ENCODE results near the gene SLCO2B1. TPM values are rescaled to one million over a fixed set of nuclear protein-coding genes. Genes with fewer than 3 reads are reported as not detected.

The SLCO2B1 gene
- total and polyA plus RNA-seq, 12 donors, result 5.8 to 234 (median 122) TPM

- Histone ChIP-seq H3K9me3 (replicated peaks in 1 of 3) (no peaks in the 10 kb centered on the region), H3K27me3 (no peaks in the 10 kb centered on the region), H3K4me1 (replicated peaks in 1 of 2) (peaks cover 0 to 21% of the 10 kb centered on the region in 2 donors), H3K27ac (no peak overlapping the region), H3K4me3 (no peak overlapping the region), H3K36me3 (replicated peaks in 1 of 2) (peaks cover 0 to 15% of the 10 kb centered on the region in 2 donors)
- TF ChIP-seq, protein P1, sequence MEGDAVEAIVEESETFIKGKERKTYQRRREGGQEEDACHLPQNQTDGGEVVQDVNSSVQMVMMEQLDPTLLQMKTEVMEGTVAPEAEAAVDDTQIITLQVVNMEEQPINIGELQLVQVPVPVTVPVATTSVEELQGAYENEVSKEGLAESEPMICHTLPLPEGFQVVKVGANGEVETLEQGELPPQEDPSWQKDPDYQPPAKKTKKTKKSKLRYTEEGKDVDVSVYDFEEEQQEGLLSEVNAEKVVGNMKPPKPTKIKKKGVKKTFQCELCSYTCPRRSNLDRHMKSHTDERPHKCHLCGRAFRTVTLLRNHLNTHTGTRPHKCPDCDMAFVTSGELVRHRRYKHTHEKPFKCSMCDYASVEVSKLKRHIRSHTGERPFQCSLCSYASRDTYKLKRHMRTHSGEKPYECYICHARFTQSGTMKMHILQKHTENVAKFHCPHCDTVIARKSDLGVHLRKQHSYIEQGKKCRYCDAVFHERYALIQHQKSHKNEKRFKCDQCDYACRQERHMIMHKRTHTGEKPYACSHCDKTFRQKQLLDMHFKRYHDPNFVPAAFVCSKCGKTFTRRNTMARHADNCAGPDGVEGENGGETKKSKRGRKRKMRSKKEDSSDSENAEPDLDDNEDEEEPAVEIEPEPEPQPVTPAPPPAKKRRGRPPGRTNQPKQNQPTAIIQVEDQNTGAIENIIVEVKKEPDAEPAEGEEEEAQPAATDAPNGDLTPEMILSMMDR (IDR thresholded peaks at IDR 0.05), result no peak
- TF ChIP-seq POLR2A (IDR thresholded peaks at IDR 0.05), result no peak
- 84 to 93% (median 87%) methylated on average over 1 to 2 of the region's 2 CpGs for WGBS, 4 donors
- intact Hi-C loops (cut with DNase I), result loop anchor here in 1 of 2 donors (5.0 to 10.0 kb wide), 2 partner anchors 53 to 176 kb away; no protein-coding TSS in a partner anchor
- no peak for DNase-seq
Observed at GRCh38 chr11:75200531-75200930, 49.6 kb downstream of the SLCO2B1 start.

GRCh38 chr11:75201771-75202170 lies 50.9 kb downstream of the SLCO2B1 start:
- Histone ChIP-seq H3K4me1 (replicated peaks in 1 of 2) (peaks cover 0 to 15% of the 10 kb centered on the region in 2 donors), H3K27ac (no peak overlapping the region), H3K27me3 (no peaks in the 10 kb centered on the region), H3K9me3 (replicated peaks in 1 of 3) (no peaks in the 10 kb centered on the region), H3K36me3 (replicated peaks in 1 of 2) (peaks cover 0 to 15% of the 10 kb centered on the region in 2 donors), H3K4me3 (no peak overlapping the region)
- WGBS, 4 donors, result 67 to 83% (median 77%) methylated on average over 3 of the region's 3 CpGs
- intact Hi-C loops (cut with DNase I), result loop anchor here in 1 of 2 donors (5.0 to 10.0 kb wide), 2 partner anchors 54 to 177 kb away; no protein-coding TSS in a partner anchor
- no peak for DNase-seq
- TF ChIP-seq POLR2A (IDR thresholded peaks at IDR 0.05), result no peak
- TF ChIP-seq, protein P1 (IDR thresholded peaks at IDR 0.05), result no peak

DNA sequence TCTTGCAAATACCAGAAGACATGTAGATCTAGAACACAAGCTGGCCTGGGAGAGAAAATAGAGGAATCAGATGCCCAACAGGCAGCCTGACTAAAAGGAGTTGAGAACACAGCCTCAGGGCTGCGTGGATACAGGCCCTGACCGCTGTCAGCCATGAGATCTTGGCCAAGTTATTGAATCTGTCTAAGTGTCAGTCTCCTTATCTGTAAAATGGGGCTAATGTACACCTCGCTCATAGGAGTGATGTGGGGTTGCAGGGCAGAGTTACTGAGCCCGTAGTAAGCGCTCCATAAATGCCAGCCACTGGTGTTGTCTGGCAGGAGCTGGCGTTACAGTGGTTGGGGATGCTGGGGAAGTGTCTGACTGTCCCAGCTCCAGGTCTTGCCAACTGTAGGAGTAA lies 51.3 kb downstream of the SLCO2B1 start:
- TF ChIP-seq POLR2A (IDR thresholded peaks at IDR 0.05), result no peak
- TF ChIP-seq, protein P1 (IDR thresholded peaks at IDR 0.05), result no peak
- peaks cover 0 to 15% of the 10 kb centered on the region in 2 donors for H3K4me1 ChIP-seq (replicated peaks in 1 of 2)
- H3K27ac ChIP-seq, result no peak overlapping the region
- H3K9me3 ChIP-seq (replicated peaks in 1 of 3), result no peaks in the 10 kb centered on the region
- H3K36me3 ChIP-seq (replicated peaks in 1 of 2), result peaks cover 0 to 11% of the 10 kb centered on the region in 2 donors
- no peak for DNase-seq
- 85 to 88% (median 87%) methylated on average over 6 of the region's 6 CpGs for WGBS, 4 donors
- no peaks in the 10 kb centered on the region for H3K27me3 ChIP-seq
- intact Hi-C loops (cut with DNase I), result loop anchor here in 1 of 2 donors (5.0 to 10.0 kb wide), 2 partner anchors 55 to 177 kb away; no protein-coding TSS in a partner anchor
- no peak overlapping the region for H3K4me3 ChIP-seq

GRCh38 chr11:75203138-75203537 lies 52.2 kb downstream of the SLCO2B1 start:
- peak in 1 of 7 donors; percentile 47 for DNase-seq
- Histone ChIP-seq H3K27me3 (no peaks in the 10 kb centered on the region), H3K27ac (peak overlapping the region in 1 of 5 donors; percentile 82), H3K36me3 (replicated peaks in 1 of 2) (peaks cover 0 to 4% of the 10 kb centered on the region in 2 donors), H3K4me3 (no peak overlapping the region), H3K9me3 (replicated peaks in 1 of 3) (no peaks in the 10 kb centered on the region), H3K4me1 (replicated peaks in 1 of 2) (peaks cover 0 to 15% of the 10 kb centered on the region in 2 donors)
- TF ChIP-seq POLR2A (IDR thresholded peaks at IDR 0.05), result no peak
- TF ChIP-seq, protein P1 (IDR thresholded peaks at IDR 0.05), result no peak
- intact Hi-C loops (cut with DNase I), result loop anchor here in 1 of 2 donors (5.0 to 10.0 kb wide), 2 partner anchors 56 to 178 kb away; no protein-coding TSS in a partner anchor
- 88 to 92% (median 89%) methylated on average over 9 to 13 of the region's 13 CpGs; no CpG with 5 or more reads in 1 of the 4 donors for WGBS, 4 donors
